Adrenal gland (tissue), 12 donors: ENCODE measurements around the gene GRB14. TPM values are rescaled to one million over a fixed set of nuclear protein-coding genes. Genes with fewer than 3 reads are reported as not detected.

Experiments
- DNase-seq, 7 donors: peaks; one replicate each; pipeline ENCODE4 v3.0.0-alpha.2; 2019 to 2020
- H3K27ac ChIP-seq, 5 donors: fragments of 200-600 bp; sonication (generic) in 4 of 5; 1 replicate in 3 of 5; 2 replicates in 2 of 5; pipeline versions ENCODE4 v1.5.1 to v1.8.0; 2016 to 2020; ENCODE audit warnings: mild to moderate bottlenecking in 1 of 5
- H3K27me3 ChIP-seq: fragments of 200-600 bp; 2 replicates; pipeline ENCODE4 v1.8.0; 2021
- H3K36me3 ChIP-seq, 2 donors: fragments of 200-600 bp; replicated peaks in 1 of 2; 1 replicate in 1 of 2; 2 replicates in 1 of 2; pipeline versions ENCODE4 v1.5.1 to v1.8.0; 2018 to 2022
- H3K4me1 ChIP-seq, 2 donors: fragments of 200-600 bp; replicated peaks in 1 of 2; 1 replicate in 1 of 2; 2 replicates in 1 of 2; pipeline versions ENCODE4 v1.5.1 to v1.8.0; 2018 to 2021
- H3K4me3 ChIP-seq, 4 donors: fragments of 200-600 bp; sonication (generic) in 3 of 4; one replicate each; pipeline ENCODE4 v1.5.1; 2016 to 2018
- H3K9me3 ChIP-seq, 3 donors: fragments of 200-600 bp; sonication (generic) in 1 of 3; replicated peaks in 1 of 3; 1 replicate in 2 of 3; 2 replicates in 1 of 3; pipeline versions ENCODE4 v1.5.1 to v1.8.0; 2016 to 2021
- POLR2A ChIP-seq, 2 donors: fragments of 450-650 bp; IDR thresholded peaks; one replicate each; pipeline ENCODE4 v1.6.1; 2017; ENCODE audit warnings: antibody characterized with exemption in 2 of 2, mild to moderate bottlenecking in 2 of 2, moderate library complexity in 1 of 2
- WGBS, 4 donors: extraction: QIAGEN DNeasy Blood & Tissue Kit in 2 of 4; methylation state at CpG; one replicate each; pipeline versions ENCODE4 v1.1.5 to v1.1.7; 2013 to 2017; 5-methylcytosine and 5-hydroxymethylcytosine counted together
- intact Hi-C, 2 donors: fragments of 100-400 bp; cut with DNase I; formaldehyde crosslinking; loops; one replicate each; pipeline versions ENCODE4 v1.14.1 to v1.15.0; 2022 to 2023
- polyA plus RNA-seq, 3 donors: library from polyadenylated mRNA; stranded (reverse); fragments of 200-250 nt in 2 of 3; fragments of 350-450 nt in 1 of 3; fragmentation: Illumina TruSeq in 1 of 3; extraction: RNeasy Lipid Tissue Mini Kit (QIAGEN cat#74804) in 1 of 3; gene quantifications; one replicate each; pipeline ENCODE4 v1.2.3, GENCODE V29; 2013 to 2014
- total RNA-seq, 9 donors: library from RNA; depleted of rRNA in 4 of 9; stranded (reverse); fragments of >200 nt in 4 of 9; fragments of 120-200 nt in 1 of 9; fragmentation: NEBNext Ultra II Directional in 1 of 9; extraction: Animal tissue kit (Norgen Biotek cat#: 25700) in 1 of 9; gene quantifications; one replicate each; pipeline versions ENCODE4 v1.1.0 to v1.2.4, GENCODE V29; 2013 to 2023
- TF ChIP-seq, protein P1 (sequence below), 6 experiments: fragments of 450-650 bp in 4 of 6; fragments of 200-600 bp in 2 of 6; sonication (generic) in 1 of 6; IDR thresholded peaks; 1 replicate in 5 of 6; 2 replicates in 1 of 6; pipeline versions ENCODE4 v1.5.1 to v1.8.0; 2016 to 2021; ENCODE audit warnings: antibody characterized with exemption in 6 of 6, mild to moderate bottlenecking in 2 of 6, moderate library complexity in 1 of 6
- donor health status: healthy with polysubstance abuse.
- donor health status: Bipolar disorder and iron deficiency.
- donor health status: DM: yes; HTN: yes; CAD: no.
- donor health status: DM: no; HTN: no; CAD: no.
- donor health status: DM: no; HTN: no; CAD: no.
- donor health status: DM: yes; HTN: yes; CAD: no.

Gene GRB14
- total and polyA plus RNA-seq, 12 donors, result 4.8 to 280 (median 40.7) TPM

DNA sequence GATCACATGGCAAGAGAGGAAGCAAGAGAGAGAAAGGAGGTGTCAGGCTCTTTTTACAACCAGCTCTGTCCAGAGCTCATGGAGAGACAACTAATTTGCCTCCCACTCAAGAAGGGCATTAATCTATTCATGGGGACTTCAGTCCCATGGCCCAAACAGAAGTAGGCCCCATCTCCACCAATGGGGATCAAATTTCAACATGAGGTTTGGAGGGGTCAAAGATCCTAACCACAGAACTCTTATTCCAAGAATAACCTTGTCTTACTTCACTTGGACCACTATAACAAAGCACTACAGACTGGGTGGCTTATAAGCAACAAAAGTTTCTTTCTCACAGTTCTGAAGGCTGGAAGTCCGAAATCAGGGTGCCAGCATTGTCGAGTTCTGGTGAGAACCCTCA is 31.8 kb downstream of the GRB14 start:
- 71 to 100% (median 90%) methylated on average over 2 of the region's 2 CpGs for WGBS, 4 donors
- H3K4me1 ChIP-seq, result no peaks in the 10 kb centered on the region
- DNase-seq, result no peak
- no peaks in the 10 kb centered on the region for H3K27me3 ChIP-seq
- no peaks in the 10 kb centered on the region for H3K36me3 ChIP-seq
- intact Hi-C loops, result no loop called here
- no peak overlapping the region for H3K27ac ChIP-seq
- H3K9me3 ChIP-seq, result no peaks in the 10 kb centered on the region
- no peak for TF ChIP-seq POLR2A (IDR thresholded peaks at IDR 0.05)
- TF ChIP-seq, protein P1, sequence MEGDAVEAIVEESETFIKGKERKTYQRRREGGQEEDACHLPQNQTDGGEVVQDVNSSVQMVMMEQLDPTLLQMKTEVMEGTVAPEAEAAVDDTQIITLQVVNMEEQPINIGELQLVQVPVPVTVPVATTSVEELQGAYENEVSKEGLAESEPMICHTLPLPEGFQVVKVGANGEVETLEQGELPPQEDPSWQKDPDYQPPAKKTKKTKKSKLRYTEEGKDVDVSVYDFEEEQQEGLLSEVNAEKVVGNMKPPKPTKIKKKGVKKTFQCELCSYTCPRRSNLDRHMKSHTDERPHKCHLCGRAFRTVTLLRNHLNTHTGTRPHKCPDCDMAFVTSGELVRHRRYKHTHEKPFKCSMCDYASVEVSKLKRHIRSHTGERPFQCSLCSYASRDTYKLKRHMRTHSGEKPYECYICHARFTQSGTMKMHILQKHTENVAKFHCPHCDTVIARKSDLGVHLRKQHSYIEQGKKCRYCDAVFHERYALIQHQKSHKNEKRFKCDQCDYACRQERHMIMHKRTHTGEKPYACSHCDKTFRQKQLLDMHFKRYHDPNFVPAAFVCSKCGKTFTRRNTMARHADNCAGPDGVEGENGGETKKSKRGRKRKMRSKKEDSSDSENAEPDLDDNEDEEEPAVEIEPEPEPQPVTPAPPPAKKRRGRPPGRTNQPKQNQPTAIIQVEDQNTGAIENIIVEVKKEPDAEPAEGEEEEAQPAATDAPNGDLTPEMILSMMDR (IDR thresholded peaks at IDR 0.05), result no peak
- no peak overlapping the region for H3K4me3 ChIP-seq

DNA sequence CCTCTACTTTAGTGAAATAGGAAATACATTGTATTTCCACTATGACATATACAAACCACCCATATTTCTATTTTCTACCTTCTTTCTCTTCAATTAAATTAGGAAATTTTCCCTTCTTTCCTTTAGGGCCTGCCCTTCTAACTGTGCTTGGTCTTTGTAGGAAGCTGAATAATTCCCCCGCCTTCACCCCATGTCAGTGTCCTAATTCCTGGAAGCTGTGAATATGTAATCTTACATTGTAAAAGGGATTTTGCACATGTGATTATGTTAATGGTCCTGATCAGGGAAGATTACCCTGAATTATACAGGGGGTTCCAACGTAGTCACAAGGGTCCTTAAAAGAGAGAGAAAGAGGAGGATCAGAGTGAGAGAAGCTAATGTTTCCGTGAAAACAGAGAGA is 40.2 kb downstream of the GRB14 start:
- no peak for DNase-seq
- Histone ChIP-seq H3K4me1 (no peaks in the 10 kb centered on the region), H3K4me3 (no peak overlapping the region), H3K27me3 (no peaks in the 10 kb centered on the region), H3K36me3 (no peaks in the 10 kb centered on the region), H3K27ac (no peak overlapping the region), H3K9me3 (no peaks in the 10 kb centered on the region)
- 91 to 94% (median 93%) methylated on average over 3 of the region's 3 CpGs for WGBS, 4 donors
- TF ChIP-seq POLR2A (IDR thresholded peaks at IDR 0.05), result no peak
- TF ChIP-seq, protein P1 (IDR thresholded peaks at IDR 0.05), result no peak
- intact Hi-C loops, result no loop called here

GRCh38 chr2:164574931-164575330 is 46.4 kb downstream of the GRB14 start:
- Histone ChIP-seq H3K36me3 (no peaks in the 10 kb centered on the region), H3K4me3 (no peak overlapping the region), H3K27me3 (no peaks in the 10 kb centered on the region), H3K4me1 (peaks cover 5 to 10% of the 10 kb centered on the region in 2 donors), H3K27ac (no peak overlapping the region), H3K9me3 (no peaks in the 10 kb centered on the region)
- DNase-seq, result no peak
- no peak for TF ChIP-seq POLR2A (IDR thresholded peaks at IDR 0.05)
- TF ChIP-seq, protein P1 (IDR thresholded peaks at IDR 0.05), result peak in 2 of 6 experiments; percentile 17 to 24
- WGBS, 4 donors, result 38 to 53% (median 46%) methylated on average over 1 of the region's 1 CpG
- intact Hi-C loops, result no loop called here

DNA sequence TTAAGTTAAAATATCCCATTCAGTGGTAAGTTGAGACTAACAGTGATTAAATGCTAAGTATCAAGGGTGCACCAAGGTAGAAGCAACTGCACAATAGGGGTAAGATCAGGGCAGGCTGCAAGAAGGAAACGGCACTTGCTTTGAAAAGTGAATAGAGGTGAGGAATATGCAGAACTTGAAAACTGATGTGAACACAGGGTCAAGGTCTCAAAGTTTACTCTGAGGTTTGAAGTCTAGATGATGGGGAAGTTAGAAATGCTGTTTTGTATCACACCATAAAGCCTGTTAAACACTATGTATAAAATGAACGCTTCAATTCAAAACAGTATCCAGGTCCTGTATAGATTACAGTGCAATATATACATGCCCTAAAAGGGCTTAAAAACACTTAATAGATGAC is 50.8 kb downstream of the GRB14 start:
- intact Hi-C loops, result no loop called here
- H3K27ac ChIP-seq, result no peak overlapping the region
- TF ChIP-seq POLR2A (IDR thresholded peaks at IDR 0.05), result no peak
- TF ChIP-seq, protein P1 (IDR thresholded peaks at IDR 0.05), result no peak
- peaks cover 14 to 27% of the 10 kb centered on the region in 2 donors for H3K4me1 ChIP-seq
- H3K36me3 ChIP-seq, result no peaks in the 10 kb centered on the region
- peak overlapping the region in 1 of 4 donors; percentile 16 for H3K4me3 ChIP-seq
- no peaks in the 10 kb centered on the region for H3K9me3 ChIP-seq
- WGBS, 4 donors, result 48 to 66% (median 53%) methylated on average over 2 of the region's 2 CpGs
- DNase-seq, result no peak
- no peaks in the 10 kb centered on the region for H3K27me3 ChIP-seq
